ENCODE results near the gene WAC.

DNA sequence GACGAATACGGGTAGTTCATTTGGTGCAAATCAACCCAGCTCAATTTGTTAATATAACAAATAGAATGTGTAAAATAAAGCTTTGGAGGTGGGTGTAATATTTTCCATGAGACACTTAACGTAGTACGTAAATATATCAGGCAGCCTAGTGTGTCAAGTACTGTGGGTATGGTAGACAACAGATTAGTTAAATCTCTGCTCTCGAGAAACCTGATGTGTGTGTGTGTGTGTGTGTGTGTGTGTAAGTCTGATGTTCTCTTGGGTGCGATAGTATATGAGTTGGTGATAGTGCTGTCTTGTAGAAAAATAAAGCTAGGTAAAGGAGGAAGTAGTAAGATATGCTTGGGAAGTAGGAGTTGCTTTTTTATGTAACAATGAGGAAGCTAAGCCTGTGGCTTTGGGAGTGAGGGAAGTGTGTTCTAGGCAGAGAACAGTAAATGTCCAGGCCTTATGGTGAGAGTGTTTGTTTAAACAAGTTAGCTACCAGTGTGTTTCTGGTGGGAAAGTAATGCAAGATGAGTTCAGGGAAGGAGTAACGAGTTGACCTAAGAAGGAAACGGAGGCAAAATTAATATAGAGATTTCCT is 26.1 kb downstream of the WAC start:
- TF ChIP-seq POLR2A (IDR thresholded peaks at IDR 0.05) (no peak), CTCF (IDR thresholded peaks at IDR 0.05) (no peak), POLR2AphosphoS5 (IDR thresholded peaks at IDR 0.05) (no peak)

All from stomach (tissue), 4 donors.